Skeletal muscle satellite cell (primary cell): ENCODE measurements around the gene DDX4.
"Not testable (repeated sequence)": the region's sequence is repeated elsewhere in the genome, so short reads cannot be mapped to it uniquely, and the experiment has no call there.

ENCODE experiments used
- H3K27me3 ChIP-seq: 2 replicates; pipeline ENCODE4 v1.7.0; 2013; ENCODE audit warnings: low read length; ENCODE audit not compliant: control insufficient read depth, insufficient read depth
- H3K36me3 ChIP-seq: 2 replicates; pipeline ENCODE4 v1.7.0; 2013; ENCODE audit warnings: mild to moderate bottlenecking, control low read depth, low read length; ENCODE audit not compliant: insufficient read depth
- H3K4me1 ChIP-seq: 2 replicates; pipeline ENCODE4 v1.7.0; 2013; ENCODE audit warnings: low read length; ENCODE audit not compliant: control insufficient read depth, insufficient read depth
- H3K4me2 ChIP-seq: 2 replicates; pipeline ENCODE4 v1.7.0; 2013; ENCODE audit warnings: mild to moderate bottlenecking, low read length
- H3K4me3 ChIP-seq: 2 replicates; pipeline ENCODE4 v1.7.0; 2013; ENCODE audit warnings: low read length
- H3K9ac ChIP-seq: 2 replicates; pipeline ENCODE4 v1.7.0; 2013; ENCODE audit warnings: mild to moderate bottlenecking, low read depth, low read length, moderate library complexity
- H3K9me3 ChIP-seq: replicated peaks from 2 replicates; pipeline ENCODE4 v1.7.0; 2013; ENCODE audit warnings: mild to moderate bottlenecking, control low read depth, low read length

Gene DDX4

DNA sequence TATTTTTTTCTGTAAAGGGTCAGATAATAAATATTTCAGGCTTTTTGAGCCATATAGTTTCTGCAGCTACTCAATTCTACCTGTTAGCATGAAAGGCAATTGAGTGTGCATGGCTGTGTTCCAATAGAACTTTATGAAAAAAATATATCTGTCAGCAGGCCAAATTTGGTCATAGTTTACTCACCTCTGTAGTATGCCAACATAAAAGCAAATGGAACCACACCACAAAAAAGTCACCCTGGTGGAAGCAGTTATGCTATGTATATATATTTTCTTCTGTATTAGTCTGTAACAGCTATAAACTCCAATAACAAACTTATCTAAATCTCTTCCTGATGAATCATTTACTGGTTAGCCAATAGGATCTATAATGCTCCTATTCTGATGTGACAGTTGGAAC, 29.1 kb upstream of the DDX4 start:
- H3K4me2 ChIP-seq: no peak overlapping the region
- no peaks in the 10 kb centered on the region for H3K27me3 ChIP-seq
- no peak overlapping the region for H3K9ac ChIP-seq
- H3K4me1 ChIP-seq: peaks cover 11% of the 10 kb centered on the region
- no peaks in the 10 kb centered on the region for H3K9me3 ChIP-seq
- H3K4me3 ChIP-seq: no peak overlapping the region
- peaks cover 5% of the 10 kb centered on the region for H3K36me3 ChIP-seq

DNA sequence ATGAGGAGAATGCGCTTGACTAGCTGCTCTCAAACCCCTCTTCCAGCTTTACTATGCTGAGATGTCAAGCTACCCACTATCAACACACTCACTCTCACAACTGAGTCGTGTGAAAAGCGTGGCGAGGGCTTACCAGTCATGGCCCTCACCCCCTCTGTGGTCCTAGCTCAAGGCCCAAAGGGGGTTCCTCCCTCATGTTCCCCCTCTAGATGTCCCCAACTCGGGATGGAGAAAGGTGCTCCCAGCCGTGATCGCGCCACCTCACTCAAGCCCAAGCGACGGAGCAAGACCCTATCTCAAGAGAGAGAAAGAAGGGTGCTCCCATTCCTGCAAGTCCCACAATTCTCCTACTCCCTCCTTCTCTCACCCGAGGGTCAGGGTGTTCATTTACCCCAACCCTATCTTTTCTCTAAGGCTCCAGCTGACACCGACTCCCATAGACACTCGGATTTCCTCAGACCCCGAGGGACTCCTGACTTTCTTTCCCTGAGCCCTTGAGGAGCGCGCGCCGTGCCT, 26.3 kb upstream of the DDX4 start:
- Histone ChIP-seq H3K9ac (peak overlapping the region; percentile 90), H3K27me3 (no peaks in the 10 kb centered on the region), H3K36me3 (peaks cover 5% of the 10 kb centered on the region), H3K4me2 (peak overlapping the region; percentile 96), H3K9me3 (no peaks in the 10 kb centered on the region), H3K4me1 (peaks cover 11% of the 10 kb centered on the region), H3K4me3 (peak overlapping the region; percentile 99)

GRCh38 chr5:55712023-55712859, 25.6 kb upstream of the DDX4 start, which contains the start of gene SLC38A9:
TSS of gene SLC38A9 (minus strand) at chr5:55712324. CDS start at chr5:55697958, 14,366 bp downstream.
- H3K9ac ChIP-seq: peak within 1 kb of the TSS; percentile 90
- H3K4me2 ChIP-seq: peak within 1 kb of the TSS; percentile 96
- H3K9me3 ChIP-seq: no peaks in the 10 kb centered on the region
- no peaks in the 10 kb centered on the region for H3K27me3 ChIP-seq
- peaks cover 11% of the 10 kb centered on the region for H3K4me1 ChIP-seq
- H3K4me3 ChIP-seq: peak within 1 kb of the TSS; percentile 99
- peaks cover 5% of the 10 kb centered on the region for H3K36me3 ChIP-seq

- no peak overlapping the region for H3K9ac ChIP-seq
- peaks cover 8% of the 10 kb centered on the region for H3K4me1 ChIP-seq
- no peak overlapping the region for H3K4me3 ChIP-seq
- H3K27me3 ChIP-seq: no peaks in the 10 kb centered on the region
- no peaks in the 10 kb centered on the region for H3K36me3 ChIP-seq
- H3K4me2 ChIP-seq: no peak overlapping the region
- H3K9me3 ChIP-seq: no peaks in the 10 kb centered on the region
These were observed 24.0 kb upstream of the DDX4 start for GRCh38 chr5:55713871-55714270.

GRCh38 chr5:55714339-55714738, 23.5 kb upstream of the DDX4 start:
- H3K9me3 ChIP-seq: no peaks in the 10 kb centered on the region

GRCh38 chr5:55714749-55715148, 23.1 kb upstream of the DDX4 start:
- H3K9me3 ChIP-seq: no peaks in the 10 kb centered on the region
- H3K4me1 ChIP-seq: peaks cover 5% of the 10 kb centered on the region
- no peak overlapping the region for H3K4me2 ChIP-seq
- H3K9ac ChIP-seq: no peak overlapping the region
- H3K4me3 ChIP-seq: no peak overlapping the region
- no peaks in the 10 kb centered on the region for H3K36me3 ChIP-seq
- no peaks in the 10 kb centered on the region for H3K27me3 ChIP-seq

More at GRCh38 chr5:55714339-55714738, 23.5 kb upstream of the DDX4 start:
- Histone ChIP-seq H3K9ac (no peak overlapping the region), H3K4me2 (no peak overlapping the region), H3K27me3 (no peaks in the 10 kb centered on the region), H3K36me3 (no peaks in the 10 kb centered on the region), H3K4me1 (peaks cover 5% of the 10 kb centered on the region), H3K4me3 (no peak overlapping the region)

- no peak overlapping the region for H3K4me2 ChIP-seq
These were observed 22.3 kb upstream of the DDX4 start for GRCh38 chr5:55715519-55716078.

DNA sequence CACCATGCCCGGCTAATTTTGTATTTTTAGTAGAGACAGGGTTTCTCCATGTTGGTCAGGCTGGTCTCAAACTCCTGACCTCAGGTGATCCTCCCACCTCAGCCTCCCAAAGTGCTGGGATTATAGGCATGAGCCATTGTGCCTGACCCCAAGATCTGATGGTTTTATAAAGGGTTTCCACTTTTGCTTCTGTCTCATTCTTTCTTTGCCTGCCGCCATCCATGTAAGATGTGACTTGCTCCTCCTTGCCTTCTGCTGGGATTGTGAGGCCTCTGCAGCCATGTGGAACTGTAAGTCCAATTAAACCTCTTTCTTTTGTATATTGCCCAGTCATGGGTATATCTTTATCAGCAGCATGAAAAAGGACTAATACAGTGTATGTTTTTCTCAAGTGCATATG, 18.8 kb upstream of the DDX4 start:
- H3K4me2 ChIP-seq, H3K9ac ChIP-seq, H3K9me3 ChIP-seq, H3K36me3 ChIP-seq, H3K4me1 ChIP-seq, H3K4me3 ChIP-seq, H3K27me3 ChIP-seq: not testable (repeated sequence)

More at GRCh38 chr5:55715519-55716078, 22.3 kb upstream of the DDX4 start:
- H3K27me3 ChIP-seq: no peaks in the 10 kb centered on the region
- no peaks in the 10 kb centered on the region for H3K36me3 ChIP-seq
- peaks cover 5% of the 10 kb centered on the region for H3K4me1 ChIP-seq
- H3K9ac ChIP-seq: no peak overlapping the region
- H3K4me3 ChIP-seq: no peak overlapping the region
- no peaks in the 10 kb centered on the region for H3K9me3 ChIP-seq

DNA sequence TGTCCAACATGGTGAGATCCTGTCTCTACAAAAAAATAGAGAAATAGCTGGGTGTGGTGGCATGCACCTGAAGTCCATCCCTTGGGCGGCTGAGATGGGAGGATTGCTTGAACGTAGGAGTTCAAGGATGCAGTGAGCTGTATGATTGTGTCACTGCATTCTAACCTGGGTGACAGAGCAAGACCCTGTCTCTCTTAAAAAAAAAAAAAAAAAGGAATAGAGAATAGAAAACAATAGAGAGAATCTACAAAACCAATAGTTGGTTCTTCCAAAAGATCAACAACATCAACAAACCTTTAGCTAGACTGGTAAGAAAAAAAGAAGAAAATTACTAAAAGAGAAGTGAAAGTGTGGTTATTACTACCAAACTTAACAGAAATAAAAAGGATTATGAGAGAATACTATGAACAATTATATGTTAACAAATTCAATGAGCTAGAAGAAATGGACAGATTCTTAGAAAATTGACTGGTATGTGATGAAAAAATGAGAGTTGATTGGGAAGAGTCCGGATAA, 17.6 kb upstream of the DDX4 start:
- Histone ChIP-seq H3K4me2 (no peak overlapping the region), H3K4me1 (no peaks in the 10 kb centered on the region), H3K27me3 (peaks cover 4% of the 10 kb centered on the region), H3K36me3 (no peaks in the 10 kb centered on the region), H3K9me3 (no peaks in the 10 kb centered on the region), H3K9ac (no peak overlapping the region), H3K4me3 (no peak overlapping the region)

DNA sequence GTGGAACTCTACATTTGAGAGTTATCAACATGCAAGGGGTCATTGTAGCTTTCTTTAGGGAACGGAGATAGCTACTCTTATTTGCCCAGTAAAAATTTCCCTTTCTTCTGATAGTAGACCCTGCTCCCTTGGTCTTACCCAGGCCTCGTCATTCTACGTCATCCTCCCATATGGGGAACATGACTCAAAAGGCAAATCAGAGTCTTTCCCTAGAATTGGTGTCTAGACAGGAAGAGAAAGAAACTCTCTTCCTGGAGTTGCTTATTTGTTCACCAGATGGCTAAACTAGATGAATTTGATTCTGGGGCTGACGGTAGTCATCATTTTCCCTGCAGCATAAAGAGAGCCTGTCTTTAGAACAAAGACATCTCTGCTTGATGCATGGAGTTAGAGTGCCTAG, 13.6 kb upstream of the DDX4 start:
- no peak overlapping the region for H3K9ac ChIP-seq
- peaks cover 4% of the 10 kb centered on the region for H3K27me3 ChIP-seq

GRCh38 chr5:55731848-55732247, 6.0 kb upstream of the DDX4 start:
- no peaks in the 10 kb centered on the region for H3K9me3 ChIP-seq
- H3K4me1 ChIP-seq: no peaks in the 10 kb centered on the region
- H3K4me3 ChIP-seq: no peak overlapping the region
- H3K36me3 ChIP-seq: no peaks in the 10 kb centered on the region
- no peak overlapping the region for H3K4me2 ChIP-seq
- H3K27me3 ChIP-seq: peaks cover 3% of the 10 kb centered on the region
- H3K9ac ChIP-seq: no peak overlapping the region

More for the DNA sequence above, 13.6 kb upstream of the DDX4 start:
- Histone ChIP-seq H3K9me3 (no peaks in the 10 kb centered on the region), H3K4me1 (no peaks in the 10 kb centered on the region), H3K36me3 (no peaks in the 10 kb centered on the region), H3K4me2 (no peak overlapping the region), H3K4me3 (no peak overlapping the region)
